ENCODE results near the gene KCNB1.
A peak's percentile ranks its signal among the peaks of the same experiment; 100 is the strongest.
"Not testable (repeated sequence)": the region's sequence is repeated elsewhere in the genome, so short reads cannot be mapped to it uniquely, and the experiment has no call there.

KCNB1 gene

GRCh38 chr20:49431329-49431728 lies 51.1 kb downstream of the KCNB1 start:
- DNase-seq = no peak

- no peak for DNase-seq
These were observed 52.1 kb downstream of the KCNB1 start for GRCh38 chr20:49430320-49430719.

GRCh38 chr20:49427751-49428518 lies 54.5 kb downstream of the KCNB1 start:
- DNase-seq = no peak

- DNase-seq = no peak
These were observed 55.6 kb downstream of the KCNB1 start for GRCh38 chr20:49426873-49427272.

- DNase-seq = no peak
These were observed 56.1 kb downstream of the KCNB1 start for GRCh38 chr20:49426395-49426794.

- DNase-seq = peak; percentile 56
These were observed 57.9 kb downstream of the KCNB1 start for GRCh38 chr20:49424536-49424935.

GRCh38 chr20:49422161-49422560 lies 60.3 kb downstream of the KCNB1 start:
- DNase-seq = no peak

- no peak for DNase-seq
These were observed 61.6 kb downstream of the KCNB1 start for GRCh38 chr20:49420811-49421295.

GRCh38 chr20:49420292-49420691 lies 62.2 kb downstream of the KCNB1 start:
- no peak for DNase-seq

- no peak for DNase-seq
These were observed 62.7 kb downstream of the KCNB1 start for GRCh38 chr20:49419785-49420184.

GRCh38 chr20:49418809-49419208 lies 63.7 kb downstream of the KCNB1 start:
- DNase-seq = no peak

- no peak for DNase-seq
These were observed 64.5 kb downstream of the KCNB1 start for GRCh38 chr20:49417843-49418555.

GRCh38 chr20:49415668-49416044 lies 66.8 kb downstream of the KCNB1 start:
- DNase-seq = no peak

GRCh38 chr20:49415005-49415667 lies 67.3 kb downstream of the KCNB1 start:
- DNase-seq = no peak

GRCh38 chr20:49413677-49414076 lies 68.8 kb downstream of the KCNB1 start:
- no peak for DNase-seq

- no peak for DNase-seq
These were observed 69.5 kb downstream of the KCNB1 start for GRCh38 chr20:49412953-49413352.

- no peak for DNase-seq
These were observed 70.2 kb downstream of the KCNB1 start for GRCh38 chr20:49412254-49412653.

- no peak for DNase-seq
These were observed 71.1 kb downstream of the KCNB1 start for GRCh38 chr20:49411221-49411925.

- DNase-seq = not testable (repeated sequence)
These were observed 72.4 kb downstream of the KCNB1 start for GRCh38 chr20:49409975-49410621.

- no peak for DNase-seq
These were observed 73.0 kb downstream of the KCNB1 start for GRCh38 chr20:49409302-49409974.

- DNase-seq = no peak
These were observed 73.9 kb downstream of the KCNB1 start for GRCh38 chr20:49408509-49409104.

GRCh38 chr20:49406666-49407065 lies 75.8 kb downstream of the KCNB1 start:
- no peak for DNase-seq
